Measurements from ENCODE around the gene KRTAP10-2.

DNA sequence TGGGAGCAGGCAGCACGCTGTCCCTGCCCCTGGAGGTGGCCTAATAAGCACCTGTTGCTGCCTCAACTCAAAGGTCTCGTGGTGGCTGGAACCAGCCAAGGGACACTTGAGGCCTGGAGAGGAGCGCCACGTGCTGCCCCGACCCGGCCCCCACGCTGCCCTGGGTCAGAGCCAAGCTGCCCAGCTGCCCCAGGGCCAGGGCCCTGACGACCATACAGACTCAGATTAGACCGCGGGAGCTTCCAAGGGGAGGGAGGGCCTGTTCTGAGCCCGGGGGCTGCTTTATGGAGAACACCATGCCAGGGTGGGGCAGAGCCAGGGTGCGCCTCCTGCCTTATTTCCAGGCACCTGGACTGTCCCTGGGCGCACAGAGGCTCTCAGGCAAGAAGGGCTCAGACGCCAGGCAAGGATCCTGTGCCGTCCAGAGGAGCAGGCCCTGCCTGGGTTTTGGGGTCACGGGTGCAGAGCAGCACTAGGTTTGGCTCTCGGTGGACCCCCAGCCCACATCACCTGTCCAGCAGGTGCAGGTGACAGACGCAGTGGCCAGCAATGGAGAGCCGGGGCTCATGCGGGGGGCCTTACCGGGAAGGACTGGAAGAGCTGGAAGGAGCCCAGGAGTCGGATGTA is 29.9 kb downstream of the KRTAP10-2 start:
- TF ChIP-seq, protein P1, sequence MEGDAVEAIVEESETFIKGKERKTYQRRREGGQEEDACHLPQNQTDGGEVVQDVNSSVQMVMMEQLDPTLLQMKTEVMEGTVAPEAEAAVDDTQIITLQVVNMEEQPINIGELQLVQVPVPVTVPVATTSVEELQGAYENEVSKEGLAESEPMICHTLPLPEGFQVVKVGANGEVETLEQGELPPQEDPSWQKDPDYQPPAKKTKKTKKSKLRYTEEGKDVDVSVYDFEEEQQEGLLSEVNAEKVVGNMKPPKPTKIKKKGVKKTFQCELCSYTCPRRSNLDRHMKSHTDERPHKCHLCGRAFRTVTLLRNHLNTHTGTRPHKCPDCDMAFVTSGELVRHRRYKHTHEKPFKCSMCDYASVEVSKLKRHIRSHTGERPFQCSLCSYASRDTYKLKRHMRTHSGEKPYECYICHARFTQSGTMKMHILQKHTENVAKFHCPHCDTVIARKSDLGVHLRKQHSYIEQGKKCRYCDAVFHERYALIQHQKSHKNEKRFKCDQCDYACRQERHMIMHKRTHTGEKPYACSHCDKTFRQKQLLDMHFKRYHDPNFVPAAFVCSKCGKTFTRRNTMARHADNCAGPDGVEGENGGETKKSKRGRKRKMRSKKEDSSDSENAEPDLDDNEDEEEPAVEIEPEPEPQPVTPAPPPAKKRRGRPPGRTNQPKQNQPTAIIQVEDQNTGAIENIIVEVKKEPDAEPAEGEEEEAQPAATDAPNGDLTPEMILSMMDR (IDR thresholded peaks at IDR 0.05; ENCODE audit: insufficient read depth, low read length, poor library complexity, severe bottlenecking): no peak
- no peak for TF ChIP-seq EZH2phosphoT487 (conservative IDR thresholded peaks at IDR 0.05; ENCODE audit: low read length)
